ENCODE data around the gene FCRLA. TPM values are rescaled to one million over a fixed set of nuclear protein-coding genes. Genes with fewer than 3 reads are reported as not detected.
"Not testable (repeated sequence)": the region's sequence is repeated elsewhere in the genome, so short reads cannot be mapped to it uniquely, and the experiment has no call there.

FCRLA gene
- total RNA-seq, 1 donor from 2014 or later, result 1.4 TPM

DNA sequence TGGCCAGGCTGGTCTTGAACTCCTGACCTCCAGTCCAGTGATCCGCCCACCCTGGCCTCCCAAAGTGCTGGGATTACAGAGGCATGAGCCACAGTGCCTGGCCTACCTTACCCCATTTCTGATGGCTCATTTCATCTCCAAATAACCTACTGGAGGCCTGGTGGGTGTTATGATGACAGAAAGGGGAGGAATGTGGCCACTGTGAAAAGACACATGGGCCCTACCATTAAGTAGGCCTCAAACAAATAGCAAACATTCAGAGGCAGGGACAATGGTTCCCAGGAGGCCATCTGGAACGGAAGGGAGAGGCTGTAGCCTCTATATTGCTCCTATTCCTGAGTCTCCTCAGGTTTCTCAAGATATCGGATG is 932 bp upstream of the FCRLA start:
- DNase-seq, result no peak

DNA sequence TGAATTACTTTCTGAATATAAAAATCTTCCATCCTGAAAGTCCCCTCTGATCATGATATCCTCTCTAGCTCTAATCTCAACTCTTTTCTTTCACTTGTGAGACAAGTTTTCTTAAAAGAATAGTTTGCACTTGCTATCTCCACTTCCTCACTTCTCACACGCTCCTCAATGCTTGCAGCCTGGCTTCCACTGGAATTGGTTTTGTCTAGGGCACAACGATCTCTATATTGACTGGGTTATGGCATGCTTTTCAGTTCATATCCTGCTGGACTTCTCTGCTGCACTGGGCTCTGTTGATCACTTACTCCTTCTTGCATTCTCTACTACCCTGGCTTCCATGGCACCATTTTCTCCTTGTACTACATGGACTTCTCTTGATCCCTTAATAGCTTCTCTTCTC is 474 bp downstream of the FCRLA start:
- DNase-seq, result no peak

DNA sequence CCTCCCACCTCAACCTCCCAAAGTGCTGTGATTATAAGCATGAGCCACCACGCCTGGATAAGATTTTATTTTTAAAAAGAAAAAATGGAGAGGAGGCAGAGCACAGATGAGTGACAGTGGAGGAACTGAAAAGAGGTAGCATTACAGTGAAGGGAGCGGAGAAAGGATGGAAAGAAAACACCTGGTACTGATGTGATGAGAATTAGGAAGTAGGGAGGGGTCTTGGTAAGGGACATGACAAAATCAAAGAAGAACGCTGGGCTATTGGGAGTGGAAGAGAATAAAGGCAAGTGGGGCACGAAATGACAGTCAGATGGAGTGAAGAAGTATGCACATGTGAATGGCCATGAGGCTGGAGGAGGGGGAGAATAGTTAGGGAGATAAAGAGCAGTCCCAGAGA is 2.3 kb downstream of the FCRLA start:
- DNase-seq, result no peak

DNA sequence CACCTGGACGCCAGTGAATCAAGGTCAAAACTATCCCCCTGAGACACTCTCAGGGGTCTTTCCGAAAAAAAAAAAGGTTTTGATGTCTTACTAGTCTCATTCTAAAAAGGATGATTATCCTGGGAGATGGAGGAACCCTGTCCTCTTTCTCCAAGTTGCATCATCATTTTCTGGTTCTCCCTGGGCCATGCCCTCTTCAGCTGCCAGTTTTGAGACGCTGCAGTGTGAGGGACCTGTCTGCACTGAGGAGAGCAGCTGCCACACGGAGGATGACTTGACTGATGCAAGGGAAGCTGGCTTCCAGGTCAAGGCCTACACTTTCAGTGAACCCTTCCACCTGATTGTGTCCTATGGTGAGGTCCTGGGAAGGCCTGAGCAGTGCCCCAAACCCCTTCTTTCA is 3.5 kb downstream of the FCRLA start:
- DNase-seq, result no peak

DNA sequence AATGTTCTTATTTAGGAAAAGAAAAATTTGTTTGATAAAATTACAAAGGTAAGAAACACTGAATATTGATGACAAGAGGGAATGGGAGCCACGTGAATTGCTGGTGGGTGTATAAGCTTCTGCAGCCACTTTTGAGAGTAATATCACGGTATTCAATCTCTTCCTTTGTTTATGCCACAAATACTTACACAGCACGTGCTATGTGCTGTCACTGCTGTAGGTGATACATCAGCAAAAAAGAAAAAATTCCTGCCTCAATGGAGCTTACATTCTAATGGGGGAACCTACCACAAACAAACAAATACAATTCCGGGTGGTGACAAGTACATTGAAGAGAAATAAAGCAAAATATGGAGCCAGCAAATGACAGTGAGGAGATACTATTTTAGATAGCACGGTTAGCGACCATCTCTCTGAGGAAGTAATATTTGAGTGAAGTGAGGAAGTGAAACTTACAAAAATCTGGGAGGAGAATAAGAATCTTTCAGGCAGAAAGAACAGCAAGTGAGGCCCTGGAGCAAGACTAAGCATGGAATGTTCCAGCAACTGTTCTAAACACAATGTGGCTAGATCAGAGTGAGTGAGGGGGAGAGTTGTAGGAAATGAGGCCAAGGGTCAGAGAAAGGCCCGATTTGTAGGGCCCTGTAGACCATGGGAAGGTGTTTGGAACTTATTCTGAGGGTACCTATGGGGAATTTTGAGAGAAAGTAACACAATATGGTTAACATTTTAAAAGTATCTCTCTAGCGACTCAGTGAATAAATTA is 11.7 kb downstream of the FCRLA start:
- DNase-seq, result no peak

DNA sequence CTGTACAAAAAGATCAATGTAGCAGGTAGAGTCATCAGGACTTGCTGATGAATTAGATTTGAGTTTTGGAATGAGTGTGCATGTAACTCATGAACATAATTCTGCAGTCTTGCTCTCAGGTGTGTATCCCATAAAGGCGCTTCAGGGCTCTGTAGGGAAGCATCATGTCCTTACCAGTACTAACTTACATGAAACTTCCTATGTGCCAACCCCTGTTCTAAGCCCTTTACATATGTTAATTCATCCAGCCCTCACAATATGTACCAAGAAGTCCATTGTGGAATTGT is 12.2 kb downstream of the FCRLA start:
- no peak for DNase-seq

DNA sequence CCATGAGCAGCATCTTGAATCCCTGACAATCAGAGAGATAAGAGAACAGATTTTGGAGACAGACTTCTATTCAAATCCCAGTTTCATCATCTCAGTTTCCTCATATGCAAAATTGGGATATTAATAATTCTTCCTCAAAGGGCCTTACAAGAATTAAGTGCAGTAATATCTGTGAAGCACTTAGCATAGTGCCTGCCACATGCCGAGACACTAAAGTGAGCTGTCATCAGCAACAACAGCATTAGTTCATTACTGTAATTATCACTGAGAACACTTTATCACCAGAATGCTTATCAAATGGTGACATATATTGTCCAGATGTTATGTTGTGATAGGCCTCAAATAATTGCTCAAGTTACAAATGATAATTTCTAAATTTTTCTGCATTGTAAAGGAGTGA is 13.4 kb downstream of the FCRLA start:
- no peak for DNase-seq

DNA sequence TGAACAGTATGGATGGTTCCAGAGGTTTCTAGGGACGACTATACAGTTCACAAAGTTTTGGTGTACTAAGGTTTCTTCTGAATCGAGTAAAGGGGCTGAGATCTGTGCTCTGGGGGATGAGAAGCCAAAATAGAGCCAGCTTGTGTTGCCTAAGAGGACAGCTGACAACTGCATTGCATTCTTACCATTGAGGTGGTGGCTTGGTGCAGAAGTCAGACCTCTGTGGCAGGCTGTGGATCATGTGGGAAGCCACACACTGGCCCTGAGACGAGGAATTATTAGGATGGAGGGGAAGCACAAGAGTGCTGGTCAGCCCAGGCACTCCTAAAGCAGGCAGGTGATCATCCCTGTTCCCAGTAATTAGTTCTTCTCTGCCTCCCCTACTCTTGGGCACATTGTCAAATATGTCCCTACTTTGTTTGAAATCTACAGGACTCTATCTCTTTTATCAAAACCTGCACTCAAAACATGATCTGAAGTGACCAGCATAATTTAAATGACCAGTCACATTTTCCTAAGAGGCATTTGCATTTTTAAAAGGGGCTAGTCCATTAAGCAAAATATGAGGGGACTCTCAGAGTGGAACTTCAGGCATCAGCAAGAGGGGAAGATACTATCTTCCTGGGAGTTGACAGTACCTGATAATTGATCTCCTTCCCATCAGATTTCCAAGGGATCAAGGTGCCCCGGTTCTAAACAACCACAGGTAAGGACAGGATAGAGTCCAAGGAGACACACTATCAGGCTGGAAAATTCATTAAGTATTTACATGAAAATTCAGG is 14.1 kb downstream of the FCRLA start, which contains the start of gene FCRLB:
Gene FCRLB (plus strand): TSS at position 589 of the 782 bp plus-strand sequence. CDS start 1,129 bp downstream, outside the sequence.
- no peak for DNase-seq

DNA sequence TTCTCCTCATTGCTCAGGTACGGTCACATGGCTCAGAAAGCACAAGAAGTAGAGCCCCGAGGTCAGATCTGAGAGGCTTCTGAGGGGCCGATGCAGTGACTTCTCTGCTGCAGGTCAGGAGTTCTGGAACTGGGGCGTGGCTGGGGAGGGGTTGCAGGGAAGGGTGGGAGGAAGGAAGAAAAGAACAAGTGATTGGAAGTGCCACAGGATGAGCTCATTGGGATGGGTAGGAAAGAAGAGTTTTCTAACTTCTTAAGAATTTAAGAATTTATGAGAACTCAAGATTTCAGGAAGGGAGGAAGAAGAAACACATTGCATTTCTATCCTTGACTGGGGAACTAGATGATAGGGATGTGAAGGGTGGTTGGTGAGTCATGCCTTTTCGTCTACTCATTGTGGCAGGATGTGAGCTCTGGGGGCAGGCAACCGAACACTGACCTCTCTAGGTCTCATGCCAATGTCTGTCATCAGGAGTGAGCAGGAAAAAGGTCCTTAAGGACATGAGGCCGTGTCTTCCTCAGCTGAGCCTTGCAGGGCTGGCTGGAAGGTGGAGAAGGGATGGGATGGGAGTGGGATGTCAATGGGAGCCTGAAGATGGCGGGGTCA is 14.8 kb downstream of the FCRLA start:
- DNase-seq, result no peak

DNA sequence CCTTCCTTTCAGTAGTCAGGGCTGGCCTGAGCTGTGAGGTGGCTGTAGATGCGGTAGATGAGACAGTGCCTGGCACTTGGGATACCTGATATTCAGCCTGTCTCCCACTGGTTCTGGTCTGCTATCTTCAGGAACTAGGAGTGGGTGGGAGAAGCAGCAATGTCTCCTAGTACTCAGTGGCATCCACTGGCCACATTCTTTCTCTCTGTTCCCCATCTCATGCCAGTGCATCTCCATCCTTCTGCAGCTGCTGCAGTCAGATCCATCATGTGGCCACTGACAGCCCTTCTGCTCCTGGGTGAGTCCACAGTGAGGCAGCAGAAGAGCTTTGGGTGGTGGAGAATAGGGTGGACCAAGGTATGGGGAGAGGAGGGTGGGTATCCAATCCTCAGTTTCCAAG is 15.4 kb downstream of the FCRLA start:
- DNase-seq, result no peak

DNA sequence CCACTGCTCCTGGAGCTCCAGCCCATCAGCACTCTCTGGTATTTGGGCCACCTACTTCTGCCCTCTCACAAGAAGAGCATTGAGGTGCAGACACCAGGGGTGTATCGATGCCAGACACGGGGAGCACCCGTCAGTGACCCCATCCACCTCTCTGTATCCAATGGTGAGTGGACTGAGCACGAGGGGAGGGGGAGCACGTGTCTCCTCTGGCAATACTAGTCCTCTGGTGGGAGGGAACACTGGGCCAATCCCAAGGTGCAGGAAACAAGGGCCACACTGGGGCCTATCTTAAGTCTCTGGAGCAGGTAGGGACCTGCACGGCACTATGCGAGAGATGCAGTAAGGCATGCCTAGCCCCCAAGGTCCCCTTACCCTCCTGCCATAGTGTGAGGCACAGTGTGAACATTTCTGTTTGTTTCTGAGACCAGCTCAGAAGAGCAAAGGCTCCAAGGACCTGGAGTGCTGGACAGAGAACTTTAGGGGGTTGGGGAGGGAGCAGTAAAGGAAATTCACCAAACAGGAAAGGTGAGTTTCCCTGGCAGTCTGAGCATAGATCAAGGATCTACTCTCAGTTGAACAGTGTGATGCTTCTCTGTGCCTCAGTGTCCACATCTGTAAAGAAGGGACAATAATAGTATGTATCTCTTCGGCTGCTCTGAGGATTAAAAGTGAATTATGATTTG is 16.6 kb downstream of the FCRLA start:
- DNase-seq, result no peak

DNA sequence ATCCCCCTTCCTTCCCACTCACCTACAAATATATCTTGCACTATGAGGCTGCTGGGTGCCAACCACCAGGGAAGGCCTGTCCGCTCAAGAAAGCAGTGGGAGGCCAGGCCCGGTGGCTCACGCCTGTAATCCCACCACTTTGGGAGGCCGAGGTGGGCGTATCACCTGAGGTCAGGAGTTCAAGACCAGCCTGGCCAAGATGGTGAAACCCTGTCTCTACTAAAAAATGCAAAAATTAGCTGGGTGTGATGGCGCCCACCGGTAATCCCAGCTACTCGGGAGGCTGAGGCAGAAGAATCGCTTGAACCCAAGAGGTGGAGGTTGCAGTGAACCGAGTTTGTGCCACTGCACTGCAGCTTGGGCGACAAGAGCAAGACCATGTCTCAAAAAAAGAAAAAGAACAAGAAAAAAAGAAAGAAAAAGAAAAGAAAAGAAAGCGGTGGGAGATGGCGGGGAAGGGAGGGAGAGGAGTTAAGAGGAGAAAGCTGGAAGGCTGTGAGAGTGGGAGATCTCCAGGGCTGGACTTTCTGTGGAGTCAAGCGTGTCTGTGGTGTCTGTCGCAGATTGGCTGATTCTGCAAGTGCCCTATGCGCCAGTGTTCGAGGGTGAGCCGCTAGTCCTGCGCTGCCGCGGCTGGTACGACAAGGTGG is 18.4 kb downstream of the FCRLA start:
- DNase-seq, result not testable (repeated sequence)

DNA sequence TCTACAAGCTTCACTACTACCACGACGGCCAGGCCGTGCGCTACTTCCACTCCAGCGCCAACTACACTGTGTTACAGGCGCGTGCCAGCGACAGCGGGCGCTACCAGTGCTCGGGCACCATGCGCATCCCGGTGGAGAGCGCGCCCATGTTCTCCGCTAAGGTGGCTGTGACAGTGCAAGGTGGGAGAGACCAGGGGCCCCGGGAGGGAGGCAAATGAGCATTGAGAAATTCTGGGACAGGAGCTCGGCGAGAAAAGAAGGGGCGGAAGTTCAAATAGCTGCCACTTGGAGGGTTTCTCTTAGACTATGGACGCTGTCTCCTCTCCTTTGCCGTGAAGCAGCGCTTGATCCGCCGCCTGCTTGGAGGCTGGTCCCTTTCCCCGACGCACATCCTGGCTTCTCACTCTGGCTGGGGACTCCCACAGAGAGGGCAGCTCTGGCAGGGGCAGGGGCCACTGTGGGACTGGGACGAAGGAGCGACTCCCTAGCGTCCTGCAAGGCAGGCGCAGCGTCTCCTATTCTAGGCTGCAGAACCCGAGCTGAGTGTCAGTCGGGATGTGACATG is 19.0 kb downstream of the FCRLA start:
- peak; percentile 47 for DNase-seq

DNA sequence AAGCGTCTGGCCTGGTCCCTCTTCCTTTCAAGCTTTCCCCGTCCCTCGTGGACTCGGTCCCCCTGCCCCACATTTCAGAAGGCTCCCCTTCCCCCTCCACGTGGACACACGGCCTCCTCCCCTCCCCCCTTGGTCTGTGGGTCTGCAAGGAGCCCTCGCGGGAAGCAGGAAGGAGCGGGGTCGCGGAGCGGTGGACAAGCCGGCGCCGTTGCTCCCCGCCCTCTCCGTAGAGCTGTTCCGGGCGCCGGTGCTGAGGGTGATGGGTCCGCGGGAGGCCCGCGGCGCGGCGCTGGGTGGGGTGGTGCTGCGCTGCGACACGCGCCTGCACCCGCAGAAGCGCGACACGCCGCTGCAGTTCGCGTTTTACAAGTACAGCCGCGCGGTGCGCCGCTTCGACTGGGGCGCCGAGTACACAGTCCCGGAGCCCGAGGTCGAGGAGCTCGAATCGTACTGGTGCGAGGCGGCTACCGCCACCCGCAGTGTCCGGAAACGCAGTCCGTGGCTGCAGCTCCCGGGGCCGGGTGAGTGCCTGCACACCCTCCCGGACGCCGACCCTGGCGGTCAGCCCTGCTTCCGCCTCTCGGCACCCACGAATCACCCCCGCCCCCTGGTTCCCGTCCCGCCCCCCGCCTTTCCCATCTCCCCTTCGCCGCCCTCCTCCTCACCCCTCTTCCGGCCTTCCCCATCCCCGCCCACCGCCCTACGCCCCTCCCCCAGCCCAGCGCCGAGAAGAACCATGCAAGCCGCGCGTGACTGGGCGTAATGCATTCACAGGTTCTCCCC is 19.6 kb downstream of the FCRLA start:
- DNase-seq, result peak; percentile 94

DNA sequence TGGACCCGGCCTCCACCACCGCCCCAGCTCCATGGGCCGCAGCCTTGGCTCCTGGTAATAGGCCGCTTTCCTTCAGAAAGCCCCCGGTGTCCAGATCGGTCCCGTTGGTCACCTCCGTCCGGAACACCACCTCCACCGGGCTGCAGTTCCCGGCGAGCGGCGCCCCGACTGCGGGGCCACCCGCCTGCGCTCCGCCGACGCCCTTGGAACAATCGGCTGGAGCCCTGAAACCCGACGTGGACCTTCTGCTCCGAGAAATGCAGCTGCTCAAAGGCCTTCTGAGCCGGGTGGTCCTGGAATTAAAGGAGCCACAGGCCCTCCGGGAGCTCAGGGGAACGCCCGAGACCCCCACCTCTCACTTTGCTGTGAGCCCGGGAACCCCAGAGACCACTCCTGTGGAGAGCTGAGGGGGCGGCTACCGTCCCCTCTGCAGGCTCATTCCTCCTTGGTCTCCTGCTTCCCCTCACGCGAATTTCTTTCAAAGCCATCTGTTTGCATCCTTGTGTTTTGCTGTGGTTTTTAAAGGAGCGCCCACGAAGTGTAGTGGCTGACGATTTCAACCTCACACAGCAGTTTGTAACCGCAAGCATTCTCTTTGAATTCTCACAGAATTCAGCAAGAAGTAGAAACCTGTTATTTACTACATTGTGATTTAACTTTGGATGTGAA is 20.4 kb downstream of the FCRLA start:
- peak; percentile 37 for DNase-seq

DNA sequence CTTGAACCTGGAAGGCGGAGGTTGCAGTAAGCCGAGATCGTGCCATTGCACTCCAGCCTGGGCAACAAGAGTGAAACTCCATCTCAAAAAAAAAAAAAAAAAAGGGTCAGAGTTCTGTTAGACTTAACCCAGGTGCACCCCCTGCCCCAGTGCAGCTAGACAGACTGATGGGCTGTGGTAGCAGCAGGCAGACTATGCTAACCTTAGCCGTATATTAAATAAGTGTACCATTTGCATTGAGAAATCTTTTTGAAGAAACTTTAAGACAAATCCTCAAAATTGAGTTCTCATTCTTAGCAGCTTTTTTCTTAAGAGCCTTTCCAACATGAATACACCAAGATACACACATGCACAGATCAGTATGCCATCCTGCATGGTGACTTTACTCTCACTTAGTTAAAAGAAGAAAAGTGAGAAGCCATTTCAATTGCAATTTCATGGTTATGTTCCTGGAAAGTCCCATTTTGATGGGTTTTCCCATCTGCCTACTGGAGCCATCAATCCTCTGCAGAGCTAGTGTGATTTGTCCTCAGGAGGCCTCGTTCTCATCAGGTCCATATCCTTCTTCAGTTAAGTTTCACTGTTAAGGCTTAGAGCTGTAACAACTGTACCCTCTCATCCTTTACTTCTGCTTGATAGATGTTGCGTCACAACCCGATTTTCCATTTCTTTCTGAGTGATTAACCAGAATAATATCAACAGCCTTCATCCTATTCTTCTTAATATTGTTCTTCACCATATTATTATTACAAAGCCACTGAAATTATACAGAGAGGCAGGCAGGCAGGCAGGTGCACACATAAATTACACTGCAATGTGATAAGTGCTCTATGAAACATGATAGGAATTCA is 21.6 kb downstream of the FCRLA start:
- no peak for DNase-seq

DNA sequence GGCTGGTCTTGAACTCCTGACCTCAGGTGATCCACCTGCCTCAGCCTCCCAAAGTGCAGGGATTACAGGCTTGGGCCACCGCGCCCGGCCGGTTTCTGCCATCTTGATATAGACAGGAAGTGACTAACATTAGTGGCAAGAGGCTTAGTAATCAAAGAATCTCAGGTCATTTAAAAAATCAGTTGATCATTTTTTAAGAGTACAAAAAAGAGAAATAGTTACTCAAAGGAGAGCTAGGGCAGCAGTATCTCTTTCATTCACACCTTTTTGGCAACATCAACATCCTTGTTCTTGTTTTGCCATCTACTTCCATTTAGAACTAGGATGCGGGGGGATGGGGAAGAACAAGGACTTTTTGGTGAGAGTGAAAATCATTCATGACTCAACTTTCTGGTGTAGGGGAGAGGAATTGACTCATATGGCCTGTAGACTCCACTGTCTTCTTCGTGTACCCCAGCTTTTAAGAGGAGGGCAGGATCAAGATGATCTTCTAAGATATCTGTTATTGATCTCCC is 23.1 kb downstream of the FCRLA start:
- DNase-seq, result no peak

DNA sequence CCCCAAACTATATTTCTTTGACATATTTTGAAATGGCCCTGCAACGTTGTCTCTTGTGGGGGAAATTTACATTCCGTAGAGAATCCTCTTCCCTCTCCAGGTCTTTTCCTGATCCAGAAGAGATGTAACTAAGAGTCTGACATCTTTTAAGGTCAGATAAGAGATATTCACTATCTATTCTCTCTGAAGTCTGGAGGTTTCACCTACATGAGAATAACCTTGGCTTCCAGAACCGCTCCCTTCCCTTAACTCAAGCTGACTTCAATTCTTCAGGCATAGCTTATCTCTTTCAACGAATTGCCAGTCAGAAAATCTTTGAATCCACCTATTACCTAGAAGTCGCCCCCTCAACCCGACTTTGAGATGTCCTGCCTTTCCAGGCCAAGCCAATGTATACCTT is 24.2 kb downstream of the FCRLA start:
- no peak for DNase-seq

DNA sequence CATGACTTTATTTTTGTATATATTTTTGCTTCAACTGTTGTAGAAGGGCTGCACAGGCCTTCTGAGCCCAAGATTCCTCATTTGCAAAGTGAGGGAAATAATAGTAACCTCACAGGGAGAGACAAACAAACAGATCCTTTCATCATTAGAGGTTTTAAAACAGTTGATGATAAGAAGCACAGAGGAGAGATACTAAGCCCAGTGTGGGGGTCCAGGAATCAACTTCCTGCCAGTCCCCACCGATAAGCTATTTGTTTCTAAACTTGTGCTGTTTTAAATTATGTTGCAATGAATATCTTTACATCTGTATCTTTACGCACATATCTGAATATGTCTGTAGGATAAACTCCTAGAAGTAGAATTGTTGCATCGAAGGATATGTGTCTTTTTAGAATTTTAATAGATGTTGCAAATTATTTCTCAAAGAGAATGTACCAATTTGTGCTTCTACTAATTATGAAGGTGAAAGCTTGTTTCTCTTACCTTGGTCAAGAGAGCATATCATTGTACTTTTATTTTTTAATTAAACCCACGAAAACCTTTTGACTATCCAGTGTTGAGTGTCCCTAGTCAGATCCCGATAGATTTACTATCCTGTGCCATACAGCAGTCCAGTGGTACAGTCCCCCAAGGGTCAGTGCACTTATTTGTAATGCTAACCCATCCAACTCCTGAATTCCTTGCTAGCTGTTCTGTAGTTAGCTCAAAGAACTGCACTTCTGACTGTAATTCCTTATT is 25.1 kb downstream of the FCRLA start:
- no peak for DNase-seq
